Muscle of back (tissue), 11 donors: ENCODE results near the gene CPA5. TPM values are rescaled to one million over a fixed set of nuclear protein-coding genes. Genes with fewer than 3 reads are reported as not detected.

Experiments
- DNase-seq, 3 donors: peaks; one replicate each; pipeline versions ENCODE4 v3.0.0 to v3.0.0-alpha.2; 2013
- polyA plus RNA-seq, 10 donors: library from polyadenylated mRNA; unstranded; fragments of 120-200 nt; gene quantifications; one replicate each; pipeline ENCODE4 v1.2.1, GENCODE V29; 2013; ENCODE audit not compliant: insufficient read length in 10 of 10

CPA5 gene
- polyA plus RNA-seq, 10 donors = 1.4 to 6.0 (median 2.3) TPM

DNA sequence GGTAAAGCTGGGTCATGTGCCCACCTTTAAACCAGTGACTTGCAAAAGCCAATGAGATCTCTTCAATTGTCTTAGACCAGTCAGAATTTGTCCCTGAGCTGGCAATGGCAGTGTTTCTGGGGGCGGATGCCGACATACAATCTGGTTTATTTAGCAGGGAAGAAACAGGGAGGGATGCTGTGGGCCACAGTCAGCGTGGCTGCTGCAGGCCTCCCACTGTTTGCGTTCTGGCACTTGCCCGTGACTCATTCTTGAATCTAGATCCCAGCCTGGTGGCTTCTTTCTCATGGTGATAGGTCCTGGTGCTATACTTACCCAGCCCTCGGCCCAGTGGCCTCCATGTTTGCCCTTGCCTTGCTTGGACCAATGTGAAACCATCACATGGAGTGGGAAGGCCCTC lies 32.6 kb downstream of the CPA5 start:
- DNase-seq = no peak

DNA sequence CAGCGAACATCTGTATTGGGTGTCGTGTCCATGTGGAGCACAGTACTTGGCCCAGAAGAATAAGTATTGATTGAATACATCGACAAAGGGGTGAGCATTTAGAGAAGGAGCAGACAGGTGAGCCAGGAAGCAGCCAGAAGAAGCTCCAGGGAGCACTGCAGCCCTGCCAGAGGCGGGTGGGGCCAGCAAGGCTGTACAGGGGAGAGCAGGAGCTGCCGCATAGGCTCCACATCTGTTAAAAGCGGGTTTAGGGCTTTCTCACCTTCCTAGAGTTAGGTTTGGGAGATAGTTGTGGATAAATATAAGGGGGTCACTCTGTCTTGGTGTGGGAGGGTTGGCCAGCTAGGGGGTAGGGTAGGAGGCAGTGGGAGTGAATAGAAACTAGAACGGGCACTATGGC lies 34.4 kb downstream of the CPA5 start:
- no peak for DNase-seq

GRCh38 chr7:130379532-130379920 lies 34.9 kb downstream of the CPA5 start:
- no peak for DNase-seq

GRCh38 chr7:130379921-130380860 lies 35.6 kb downstream of the CPA5 start, which contains the start of gene CPA1:
Gene CPA1 (plus strand): TSS chr7:130380494. CDS start chr7:130380521, 27 bp downstream.
- peak in 1 of 3 donors; percentile 78 for DNase-seq

GRCh38 chr7:130380861-130381455 lies 36.3 kb downstream of the CPA5 start:
- DNase-seq = no peak

- DNase-seq = no peak
Observed at GRCh38 chr7:130381468-130382312, 37.1 kb downstream of the CPA5 start.

GRCh38 chr7:130383187-130383980 lies 38.8 kb downstream of the CPA5 start:
- no peak for DNase-seq

GRCh38 chr7:130384371-130384801 lies 39.8 kb downstream of the CPA5 start:
- DNase-seq = no peak

GRCh38 chr7:130384841-130385599 lies 40.4 kb downstream of the CPA5 start:
- no peak for DNase-seq

GRCh38 chr7:130385600-130386066 lies 41.0 kb downstream of the CPA5 start:
- peak in 1 of 3 donors; percentile 23 for DNase-seq

DNA sequence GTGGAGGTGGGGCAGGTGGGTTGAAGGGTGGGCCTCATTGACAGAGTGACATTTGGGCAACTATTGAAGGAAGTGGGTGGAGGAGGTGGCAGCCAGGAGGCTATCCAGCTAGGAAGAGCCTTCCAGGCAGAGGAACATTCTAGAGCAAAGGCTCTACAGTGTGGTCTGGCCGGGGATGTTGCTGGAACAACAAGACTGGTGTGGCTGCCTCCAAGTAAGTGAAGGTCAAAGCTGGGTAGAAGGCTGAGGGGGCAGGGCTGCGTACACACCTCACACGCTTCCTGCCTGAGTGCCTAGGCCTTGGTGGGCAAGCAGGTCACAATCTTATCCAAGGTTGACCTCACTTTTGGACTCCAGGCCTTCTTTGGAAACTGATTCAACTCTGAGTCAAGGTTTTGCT lies 42.3 kb downstream of the CPA5 start:
- DNase-seq = peak in 1 of 3 donors; percentile 7

- DNase-seq = no peak
Observed at GRCh38 chr7:130387306-130387627, 42.7 kb downstream of the CPA5 start.

GRCh38 chr7:130387628-130388403 lies 43.2 kb downstream of the CPA5 start:
- peak in 1 of 3 donors; percentile 30 for DNase-seq

DNA sequence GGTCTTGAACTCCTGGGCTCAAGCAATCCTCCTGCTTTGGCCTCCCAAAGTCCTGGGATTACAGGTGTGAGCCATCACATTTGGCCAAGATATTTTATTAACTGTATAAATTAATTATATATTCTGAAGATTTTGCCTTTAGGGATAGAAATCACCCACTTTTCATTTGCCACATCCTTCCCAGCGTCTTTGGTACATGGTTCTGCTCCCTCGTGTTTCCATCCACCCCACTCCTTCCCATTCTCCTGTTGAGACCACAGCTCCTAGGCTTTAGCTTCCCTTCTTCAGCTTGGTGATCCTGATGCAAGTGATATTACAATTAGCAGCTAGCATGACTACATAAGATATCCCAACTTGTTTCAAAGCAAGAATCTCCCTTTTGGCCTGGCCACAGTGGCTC lies 44.1 kb downstream of the CPA5 start:
- DNase-seq = no peak

DNA sequence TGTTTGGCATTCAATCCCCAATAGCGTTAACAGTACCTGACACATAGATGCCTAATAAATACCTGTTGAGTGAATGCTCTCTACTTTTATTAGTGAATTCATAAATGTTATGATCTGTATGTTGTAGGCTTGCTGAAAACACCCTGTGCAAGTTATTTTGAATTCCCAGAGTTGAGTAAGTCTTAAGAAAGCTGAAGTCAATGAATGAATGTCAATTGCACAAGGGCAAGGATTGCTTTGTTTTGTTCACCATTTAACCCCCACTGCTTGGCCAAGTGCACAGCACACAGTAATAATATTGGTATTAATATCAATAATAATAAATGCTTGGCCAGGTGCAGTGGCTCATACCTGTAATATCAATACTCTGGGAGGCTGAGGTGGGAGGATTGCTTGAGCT lies 45.9 kb downstream of the CPA5 start:
- DNase-seq = no peak

DNA sequence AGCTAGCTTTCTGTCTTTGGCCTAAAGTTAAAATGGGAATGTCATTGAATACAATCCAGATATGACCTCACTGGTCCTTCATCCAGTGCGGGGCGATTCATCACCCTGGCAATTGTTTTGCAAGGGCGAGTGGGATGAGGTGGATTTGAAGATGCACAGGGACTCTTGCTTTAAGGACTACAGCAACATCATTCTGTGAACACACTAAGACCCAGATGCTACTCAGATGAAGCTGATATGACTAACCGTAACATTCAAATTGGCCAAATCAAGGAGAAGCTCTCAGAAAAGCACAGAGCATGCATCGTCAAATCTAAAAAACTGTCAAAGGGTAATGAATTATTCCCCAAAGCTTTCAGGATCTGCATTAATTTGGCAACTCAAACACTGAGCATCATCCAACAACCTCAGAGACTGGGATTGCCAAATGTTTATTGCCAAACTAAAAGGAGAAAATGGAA lies 48.5 kb downstream of the CPA5 start:
- peak in 2 of 3 donors; percentile 84 to 89 for DNase-seq

- DNase-seq = peak in 1 of 3 donors; percentile 80
Observed at GRCh38 chr7:130393841-130394411, 49.3 kb downstream of the CPA5 start.

DNA sequence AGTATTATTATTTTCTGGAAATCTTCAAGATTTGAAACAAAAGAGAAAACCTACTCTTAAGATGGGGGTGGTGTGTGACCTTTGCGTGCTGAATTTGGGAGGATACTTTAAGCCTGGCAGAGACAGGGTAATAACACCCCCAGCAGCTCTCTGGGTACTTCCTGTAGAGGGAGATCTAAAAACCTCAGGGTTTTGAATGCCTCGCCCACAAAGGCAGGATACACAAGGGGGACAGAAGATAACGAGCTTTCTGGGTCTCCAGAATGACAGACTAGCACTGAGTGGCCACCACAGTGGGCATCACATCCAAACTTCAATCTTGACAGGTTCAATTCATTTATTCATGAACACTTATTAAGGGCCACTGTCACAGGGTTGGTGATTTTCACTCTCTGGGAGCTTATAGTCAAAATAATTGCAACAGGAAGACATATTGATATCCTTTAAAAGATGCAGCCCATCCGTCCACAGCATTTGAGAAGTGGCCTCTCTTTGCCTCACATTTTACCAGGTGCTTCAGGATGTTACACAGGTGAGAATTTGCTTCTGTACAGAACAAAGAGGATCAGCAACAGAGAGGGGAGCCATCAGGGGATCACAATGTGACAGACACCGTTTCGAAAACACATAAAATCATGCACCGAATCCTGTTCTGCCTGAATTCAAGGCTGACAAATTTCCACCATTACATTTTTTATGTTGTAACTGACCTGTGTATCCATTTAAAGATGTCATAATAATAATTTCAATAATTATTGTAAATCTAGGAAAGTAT lies 50.0 kb downstream of the CPA5 start:
- DNase-seq = peak in 1 of 3 donors; percentile 33
